Left lobe of liver (tissue), 2 donors: Measurements from ENCODE around the gene GPBP1. TPM values are rescaled to one million over a fixed set of nuclear protein-coding genes. Genes with fewer than 3 reads are reported as not detected.
"Not testable (repeated sequence)": the region's sequence is repeated elsewhere in the genome, so short reads cannot be mapped to it uniquely, and the experiment has no call there.

Source experiments
- ATAC-seq: fragments of 200-7000 bp; cut with Tn5 transposase; one replicate; pipeline ENCODE4 v1.9.1; 2020; ENCODE audit warnings: mild to moderate bottlenecking, moderate library complexity
- DNase-seq: peaks from one replicate; pipeline ENCODE4 v3.0.0-alpha.2; 2020; ENCODE audit warnings: low spot score
- total RNA-seq: library from RNA; stranded (reverse); gene quantifications from one replicate; pipeline ENCODE4 v1.2.1, GENCODE V29; 2021
- donor health status: DM: no; HTN: no; CAD: no; lungs with moderate emphysema.
- donor health status: DM: no; HTN: yes; CAD: no.

Gene GPBP1
- total RNA-seq, 1 donor from 2014 or later: 20.5 TPM

- ATAC-seq (no peak), DNase-seq (no peak)
These were observed 102.5 kb downstream of the GPBP1 start for GRCh38 chr5:57276353-57276752.

- DNase-seq (no peak), ATAC-seq (no peak)
These were observed 103.2 kb downstream of the GPBP1 start for GRCh38 chr5:57277085-57277484.

- ATAC-seq: no peak
- DNase-seq: no peak
These were observed 107.0 kb downstream of the GPBP1 start for GRCh38 chr5:57280853-57281252.

GRCh38 chr5:57285084-57285483 lies 111.2 kb downstream of the GPBP1 start:
- ATAC-seq: not testable (repeated sequence)

GRCh38 chr5:57291894-57292293 lies 118.0 kb downstream of the GPBP1 start:
- ATAC-seq: no peak
- no peak for DNase-seq

More at GRCh38 chr5:57285084-57285483, 111.2 kb downstream of the GPBP1 start:
- DNase-seq: not testable (repeated sequence)

GRCh38 chr5:57292336-57292735 lies 118.5 kb downstream of the GPBP1 start:
- ATAC-seq (no peak), DNase-seq (no peak)

- ATAC-seq (peak; percentile 95), DNase-seq (peak; percentile 87)
These were observed 124.6 kb downstream of the GPBP1 start for GRCh38 chr5:57298295-57298984.

- ATAC-seq: peak; percentile 84
- peak; percentile 49 for DNase-seq
These were observed 125.2 kb downstream of the GPBP1 start for GRCh38 chr5:57298985-57299491.

- ATAC-seq (no peak), DNase-seq (no peak)
These were observed 126.1 kb downstream of the GPBP1 start for GRCh38 chr5:57299986-57300385.

- DNase-seq: peak; percentile 60
- peak; percentile 60 for ATAC-seq
These were observed 128.3 kb downstream of the GPBP1 start for GRCh38 chr5:57302164-57302563.

GRCh38 chr5:57302643-57303042 lies 128.8 kb downstream of the GPBP1 start:
- DNase-seq (no peak), ATAC-seq (no peak)

- DNase-seq: no peak
- ATAC-seq: no peak
These were observed 130.1 kb downstream of the GPBP1 start for GRCh38 chr5:57303985-57304384.

- ATAC-seq (no peak), DNase-seq (no peak)
These were observed 131.1 kb downstream of the GPBP1 start for GRCh38 chr5:57304931-57305330.

GRCh38 chr5:57306359-57306758 lies 132.5 kb downstream of the GPBP1 start:
- DNase-seq (no peak), ATAC-seq (no peak)

- DNase-seq (no peak), ATAC-seq (no peak)
These were observed 133.7 kb downstream of the GPBP1 start for GRCh38 chr5:57307516-57307915.

- DNase-seq, ATAC-seq: not testable (repeated sequence)
These were observed 135.2 kb downstream of the GPBP1 start for GRCh38 chr5:57309022-57309421.

GRCh38 chr5:57311251-57311650 lies 137.4 kb downstream of the GPBP1 start:
- ATAC-seq (no peak), DNase-seq (no peak)

GRCh38 chr5:57311921-57312735 lies 138.3 kb downstream of the GPBP1 start:
- DNase-seq (no peak), ATAC-seq (no peak)

- DNase-seq: no peak
- ATAC-seq: no peak
These were observed 139.9 kb downstream of the GPBP1 start for GRCh38 chr5:57313716-57314115.
